Activated naive CD4-positive, alpha-beta T cell treated with anti-CD3 and anti-CD28 coated beads, Interleukin-2, amount 50 U/mL, for 16 hours (primary cell): ENCODE measurements around the gene POGLUT3.

Experiments used
- DNase-seq: peaks from one replicate; pipeline ENCODE4 v3.0.0-alpha.2; 2020

POGLUT3 gene

DNA sequence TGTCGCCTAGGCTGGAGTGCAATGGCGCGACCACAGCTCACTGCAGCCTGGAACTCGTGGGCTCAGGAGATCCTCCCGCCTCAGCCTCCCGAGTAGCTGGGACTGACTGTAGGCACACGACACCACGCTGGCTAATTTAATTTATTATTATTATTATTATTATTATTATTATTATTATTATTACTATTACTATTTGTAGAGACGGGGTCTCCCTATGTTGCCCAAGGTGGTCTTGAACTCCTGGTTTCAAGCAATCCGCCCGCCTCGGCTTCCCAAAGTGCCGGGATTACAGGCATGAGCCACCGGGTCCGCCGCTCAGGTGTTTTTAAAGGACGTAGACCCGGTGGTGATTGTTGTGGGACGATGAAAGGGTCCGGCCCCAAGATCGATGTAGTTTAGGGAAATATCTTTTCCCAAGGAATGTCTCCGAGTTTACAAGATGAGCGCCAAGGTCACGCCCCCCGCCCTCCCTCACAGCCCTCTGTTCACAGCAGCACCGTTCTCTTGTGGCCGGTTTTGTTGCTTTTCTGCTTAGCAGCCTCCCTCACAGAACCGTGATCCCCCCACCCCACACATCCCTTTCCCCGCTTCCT, 728 bp upstream of the POGLUT3 start:
- no peak for DNase-seq

DNA sequence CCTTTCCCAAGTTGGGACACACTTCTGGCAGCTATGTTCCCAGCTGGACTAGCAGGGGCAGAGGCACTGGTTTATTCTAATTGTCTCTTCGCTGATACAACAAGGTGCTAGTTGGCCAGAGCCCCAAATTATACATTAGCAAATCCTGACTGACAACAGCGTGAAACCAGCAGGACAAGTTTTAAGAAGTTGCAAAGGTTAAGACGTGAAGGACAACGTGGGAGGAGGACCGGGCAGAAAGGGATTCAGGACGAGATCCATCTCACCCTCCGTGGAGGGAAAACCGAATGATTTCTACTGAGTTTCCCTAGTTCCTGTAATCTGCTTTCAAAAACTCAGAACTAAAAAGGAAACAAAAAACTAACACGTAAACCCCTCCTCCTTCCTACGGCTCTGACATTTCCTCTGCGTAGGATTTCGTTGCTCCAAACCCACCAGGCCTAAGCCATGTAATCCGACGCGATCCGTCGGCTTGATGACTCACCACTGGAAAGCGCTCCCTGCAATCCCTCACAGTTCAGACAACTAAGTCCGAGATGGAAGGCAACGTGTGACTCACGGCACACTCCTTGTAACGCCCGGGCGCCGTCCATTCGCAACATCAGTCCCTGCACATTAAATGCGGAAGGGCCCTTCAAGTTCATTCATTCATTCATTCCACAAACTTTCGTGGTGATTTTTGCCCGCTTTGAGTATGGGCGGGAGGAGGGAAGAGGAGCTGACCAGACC, 703 bp downstream of the POGLUT3 start:
- peak; percentile 62 for DNase-seq

- no peak for DNase-seq
These were observed 1.4 kb downstream of the POGLUT3 start for GRCh38 chr11:108496643-108497256.

GRCh38 chr11:108495326-108495725, 2.9 kb downstream of the POGLUT3 start:
- no peak for DNase-seq

- no peak for DNase-seq
These were observed 4.0 kb downstream of the POGLUT3 start for GRCh38 chr11:108494182-108494581.

- DNase-seq, result no peak
These were observed 6.2 kb downstream of the POGLUT3 start for GRCh38 chr11:108491936-108492335.

DNA sequence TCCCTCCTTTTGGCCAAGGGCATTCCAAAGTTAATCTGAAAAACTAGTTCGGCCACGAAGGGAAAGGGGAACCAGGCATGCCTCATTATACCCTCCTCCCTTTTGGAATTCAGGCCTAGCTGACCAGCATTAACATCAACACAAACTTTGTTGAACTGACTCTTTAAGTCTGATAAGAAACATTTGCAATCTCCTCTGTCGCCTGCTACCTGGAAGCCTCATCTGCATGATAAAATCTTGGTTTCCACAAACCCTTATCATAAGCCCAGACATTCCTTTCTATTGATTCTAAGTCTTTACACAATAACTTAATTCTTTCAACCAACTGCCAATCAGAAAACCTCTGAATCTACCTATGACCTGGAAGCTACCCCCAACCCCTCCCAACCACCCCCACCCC, 11.4 kb downstream of the POGLUT3 start:
- no peak for DNase-seq

DNA sequence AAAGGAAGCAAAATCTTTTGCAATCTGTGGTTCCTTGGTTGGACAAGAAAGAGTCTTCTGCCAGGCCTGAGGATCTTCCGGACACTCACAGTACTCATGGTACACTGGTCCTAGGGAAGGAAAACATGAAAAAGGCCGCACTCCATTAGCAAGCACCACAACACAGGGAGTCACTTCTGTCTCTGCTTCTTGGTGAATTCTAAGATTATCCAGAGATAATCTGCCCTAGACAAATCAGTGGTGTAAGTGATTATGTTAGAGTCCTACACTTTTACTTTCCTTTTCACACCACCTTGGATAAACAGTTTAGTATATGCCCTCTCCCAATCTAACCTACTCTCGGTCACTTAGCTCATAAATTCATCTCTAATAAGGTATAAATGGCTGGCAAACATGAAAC, 11.9 kb downstream of the POGLUT3 start:
- no peak for DNase-seq

- DNase-seq, result no peak
These were observed 15.0 kb downstream of the POGLUT3 start for GRCh38 chr11:108483163-108483562.

DNA sequence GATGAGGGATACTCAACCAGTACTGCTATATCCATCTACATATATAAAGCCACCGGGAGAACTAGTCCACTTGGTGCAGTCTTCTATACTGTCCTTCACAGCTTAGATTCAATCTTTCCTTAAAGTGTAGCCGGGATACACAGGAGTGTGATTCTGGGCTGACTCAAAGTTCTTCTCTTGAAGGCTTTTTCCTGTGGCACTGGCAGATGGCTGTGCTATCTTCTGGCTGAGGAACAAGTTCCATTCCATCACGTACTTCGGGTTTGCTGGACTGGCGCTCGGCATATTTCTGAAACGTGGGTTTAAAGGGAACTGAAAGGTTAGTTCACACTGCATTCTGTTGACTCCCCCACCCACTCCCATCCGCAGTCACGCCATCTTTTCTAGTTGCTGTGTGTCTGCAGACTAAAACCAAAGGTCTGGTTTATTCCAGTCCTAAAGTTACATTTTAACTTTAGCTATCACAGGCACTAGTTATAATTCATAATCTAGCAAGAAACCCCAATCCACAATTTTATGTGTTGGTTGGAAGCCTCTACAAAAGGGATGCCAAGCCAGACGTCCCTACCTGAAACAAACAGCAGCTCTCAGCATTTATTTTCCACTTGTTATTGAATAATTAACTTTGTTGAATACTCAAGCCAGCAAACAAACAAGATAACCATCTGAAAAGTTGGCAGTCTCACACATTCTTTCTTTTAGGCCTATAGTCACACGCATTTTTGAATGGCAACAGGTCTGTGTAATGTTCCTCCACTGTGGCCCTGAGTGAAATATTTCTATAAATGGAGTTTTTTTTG, 23.3 kb downstream of the POGLUT3 start:
- no peak for DNase-seq

DNA sequence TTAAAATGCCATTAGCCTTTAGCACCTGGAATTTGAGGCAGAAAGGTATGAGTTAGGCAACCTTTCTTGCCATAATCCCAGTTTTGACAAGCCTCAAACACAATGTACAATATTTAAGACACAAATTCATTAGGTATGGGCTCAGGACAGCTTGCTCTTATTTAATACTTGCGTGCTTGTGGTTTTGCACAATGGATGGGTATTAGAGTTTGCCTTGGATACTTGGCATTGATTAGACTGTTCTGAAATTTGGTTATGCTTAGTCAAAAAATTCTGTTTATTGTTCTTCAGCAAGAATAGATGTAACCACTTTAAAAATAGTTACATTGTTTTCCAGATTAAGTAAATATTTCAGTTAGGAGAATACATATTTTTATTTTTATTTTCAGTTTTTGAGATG, 25.5 kb downstream of the POGLUT3 start:
- DNase-seq, result no peak

DNA sequence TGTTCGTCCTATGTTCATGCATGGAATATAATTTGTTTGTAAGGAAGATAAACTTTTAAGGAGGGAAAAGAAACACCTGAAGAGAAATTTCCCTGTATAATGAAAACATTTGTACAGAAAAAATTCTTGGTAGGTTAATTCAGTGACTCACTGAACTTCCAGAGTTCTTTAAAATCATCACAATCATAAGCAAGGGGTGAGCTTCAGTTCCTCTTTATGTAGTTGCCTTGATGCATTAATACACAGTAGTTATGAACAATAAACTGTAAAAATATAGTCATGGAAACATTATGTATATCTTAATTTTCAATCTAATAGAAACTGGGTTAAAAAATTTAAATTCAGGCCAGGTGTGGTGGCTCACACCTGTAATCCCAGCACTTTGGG, 29.7 kb downstream of the POGLUT3 start:
- no peak for DNase-seq

DNA sequence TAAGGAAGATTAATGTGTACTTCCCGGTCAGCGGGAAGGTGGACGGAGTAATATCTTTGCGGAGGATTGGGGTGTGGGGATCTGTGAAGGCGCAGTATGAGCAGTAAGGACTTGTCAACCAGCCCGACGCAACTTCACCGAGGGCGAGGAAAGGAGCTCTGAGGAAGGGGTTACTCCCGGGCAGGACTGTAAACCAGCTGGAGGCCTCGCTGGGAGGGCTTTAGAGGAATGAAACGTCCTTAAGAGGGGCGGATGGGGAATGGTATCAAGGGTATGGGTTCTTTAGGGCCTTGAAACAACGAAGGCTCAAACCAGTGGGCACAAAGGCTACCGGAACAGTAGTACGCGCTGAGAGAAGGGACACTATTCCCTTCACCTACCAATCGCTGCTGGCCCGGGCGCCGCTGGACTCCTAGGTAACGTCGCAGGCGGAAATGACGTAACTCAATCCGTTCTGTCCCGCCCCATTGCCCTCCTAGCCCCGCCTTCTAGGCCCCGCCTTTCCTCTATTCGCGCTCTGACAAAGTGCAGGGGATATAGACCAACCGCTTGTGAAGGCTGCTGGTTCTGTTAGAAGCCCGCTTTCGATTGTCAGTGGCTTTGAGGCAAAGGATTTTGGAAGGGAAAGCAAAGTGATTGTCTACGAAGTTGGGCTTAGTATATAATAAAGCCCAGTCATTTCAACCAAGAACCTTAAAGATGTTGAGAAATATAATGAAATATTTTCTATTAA, 30.9 kb downstream of the POGLUT3 start, which contains the start of gene C11orf65:
Gene C11orf65, minus strand, starts transcription at position 439 of the 733 bp plus-strand sequence. CDS start 5,970 bp downstream, outside the sequence.
- peak; percentile 91 for DNase-seq

GRCh38 chr11:108466405-108466804, 31.8 kb downstream of the POGLUT3 start:
- DNase-seq, result no peak

- DNase-seq, result no peak
These were observed 44.9 kb downstream of the POGLUT3 start for GRCh38 chr11:108453207-108453835.
